T-cell (primary cell): ENCODE measurements around the gene DNAJC27. TPM values are rescaled to one million over a fixed set of nuclear protein-coding genes. Genes with fewer than 3 reads are reported as not detected.

Experiments used
- ATAC-seq, 4 experiments: fragments of 200-7000 bp in 3 of 4; fragments of 150-1000 bp in 1 of 4; cut with Tn5 transposase; replicated peaks in 1 of 4; 1 replicate in 3 of 4; 2 replicates in 1 of 4; pipeline ENCODE4 v1.10.0; 2021; ENCODE audit warnings: moderate library complexity in 3 of 4, mild to moderate bottlenecking in 2 of 4, moderate number of reproducible peaks in 1 of 4
- CTCF ChIA-PET, 2 donors: fragments of 300-600 bp; sonication (Branson Sonifier 250); formaldehyde crosslinking; loops; one replicate each; lab custom pipeline; 2022; ENCODE audit warnings: antibody characterized with exemption in 2 of 2; lab: Charles Lee
- POLR2A ChIA-PET, 2 donors: fragments of 300-600 bp; sonication (Branson Sonifier 250); formaldehyde crosslinking; loops; one replicate each; lab custom pipeline; 2022; ENCODE audit warnings: antibody characterized with exemption in 2 of 2; lab: Charles Lee
- DNase-seq, 35 experiments: peaks; one replicate each; pipeline versions ENCODE4 v3.0.0 to v3.0.0-alpha.2; 2013 to 2023
- H3K27ac ChIP-seq: one replicate; pipeline ENCODE4 v1.5.1; 2013; ENCODE audit warnings: low read length
- H3K27me3 ChIP-seq, 2 experiments: replicated peaks in 1 of 2; 1 replicate in 1 of 2; 2 replicates in 1 of 2; pipeline versions ENCODE4 v1.6.1 to v1.7.0; 2013; ENCODE audit warnings: low read length in 1 of 2, mixed read lengths in 1 of 2; ENCODE audit not compliant: control insufficient read depth in 2 of 2, insufficient read depth in 2 of 2; ENCODE audit errors: extremely low read depth in 1 of 2
- H3K36me3 ChIP-seq, 2 donors: 1 replicate in 1 of 2; 2 replicates in 1 of 2; pipeline versions ENCODE4 v1.6.1 to v1.7.0; 2013; ENCODE audit warnings: low read length in 1 of 2; ENCODE audit not compliant: control insufficient read depth in 2 of 2, insufficient read depth in 1 of 2; ENCODE audit errors: extremely low read depth in 1 of 2
- H3K4me1 ChIP-seq, 2 experiments: 1 replicate in 1 of 2; 2 replicates in 1 of 2; pipeline versions ENCODE4 v1.6.1 to v1.7.0; 2013; ENCODE audit warnings: low read length in 2 of 2, mixed read lengths in 1 of 2; ENCODE audit not compliant: insufficient read depth in 2 of 2, control insufficient read depth in 1 of 2; ENCODE audit errors: extremely low read depth in 1 of 2
- H3K4me3 ChIP-seq, 2 donors: 1 replicate in 1 of 2; 2 replicates in 1 of 2; pipeline versions ENCODE4 v1.5.1 to v1.7.0; 2013; ENCODE audit warnings: mild to moderate bottlenecking in 2 of 2, low read length in 1 of 2, moderate library complexity in 1 of 2; ENCODE audit not compliant: control insufficient read depth in 1 of 2; ENCODE audit errors: extremely low read depth in 1 of 2
- H3K9me3 ChIP-seq: 2 replicates; pipeline ENCODE4 v1.7.0; 2013
- H3K27ac Mint-ChIP-seq, 2 donors: one replicate each; pipeline ENCODE4 v1.8.0; 2020 to 2021; ENCODE audit warnings: mild to moderate bottlenecking in 2 of 2, mixed read lengths in 2 of 2
- H3K27me3 Mint-ChIP-seq, 2 donors: one replicate each; pipeline ENCODE4 v1.8.0; 2021 to 2022; ENCODE audit warnings: mixed read lengths in 2 of 2
- H3K36me3 Mint-ChIP-seq: one replicate; pipeline ENCODE4 v1.8.0; 2021; ENCODE audit warnings: mixed read lengths
- H3K4me1 Mint-ChIP-seq, 3 donors: one replicate each; pipeline ENCODE4 v1.8.0; 2020 to 2022; ENCODE audit warnings: mixed read lengths in 3 of 3, mild to moderate bottlenecking in 1 of 3
- H3K4me3 Mint-ChIP-seq, 3 donors: one replicate each; pipeline ENCODE4 v1.8.0; 2020 to 2022; ENCODE audit warnings: mild to moderate bottlenecking in 3 of 3, mixed read lengths in 3 of 3, moderate library complexity in 3 of 3
- H3K9me3 Mint-ChIP-seq, 3 donors: one replicate each; pipeline ENCODE4 v1.8.0; 2020 to 2022; ENCODE audit warnings: mixed read lengths in 3 of 3
- WGBS: methylation state at CpG from one replicate; pipeline ENCODE4 v1.1.5; 2013; ENCODE audit warnings: missing lambda C conversion rate; ENCODE audit not compliant: insufficient coverage; 5-methylcytosine and 5-hydroxymethylcytosine counted together
- total RNA-seq, 35 experiments: library from RNA in 6 of 35; stranded (reverse) in 6 of 35; fragments of 120-200 nt in 1 of 35; gene quantifications; one replicate each; pipeline versions ENCODE4 v1.2.1 to v1.2.4 and lab custom pipeline; 2013 to 2026

DNAJC27 gene
- total RNA-seq, 5 donors from 2014 or later (not counting 1 experiment from before 2014, with no cell fraction given) = 10.0 to 15.2 (median 12.7) TPM

DNA sequence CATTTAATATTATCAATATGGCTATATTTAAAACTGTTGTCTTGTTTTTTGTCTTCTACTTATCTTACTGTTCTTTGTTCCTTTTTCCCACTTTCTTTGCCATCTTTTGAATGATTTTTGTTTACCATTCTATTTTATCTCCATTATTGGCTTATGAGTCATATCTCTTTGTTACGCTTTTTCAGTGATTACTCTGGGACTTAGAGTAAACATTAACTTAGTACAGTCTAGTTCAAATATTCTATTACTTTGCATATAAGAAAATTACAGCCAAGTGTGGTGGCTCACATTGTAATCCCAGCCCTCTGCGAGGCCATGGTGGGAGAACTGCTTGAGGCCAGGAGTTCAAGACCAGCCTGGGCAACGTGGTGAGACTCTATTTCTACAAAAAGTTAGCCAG is 77.8 kb downstream of the DNAJC27 start:
- peaks cover 42% of the 10 kb centered on the region for H3K36me3 Mint-ChIP-seq
- no peaks in the 10 kb centered on the region for H3K27me3 Mint-ChIP-seq
- peaks cover 18 to 25% (median 23%) of the 10 kb centered on the region in 3 donors for H3K9me3 Mint-ChIP-seq
- Histone ChIP-seq H3K9me3 (no peaks in the 10 kb centered on the region), H3K4me1 (no peaks in the 10 kb centered on the region), H3K4me3 (no peak overlapping the region), H3K27me3 (no peaks in the 10 kb centered on the region), H3K36me3 (peaks cover 0 to 4% of the 10 kb centered on the region in 2 donors), H3K27ac (no peak overlapping the region)
- no peak overlapping the region for H3K27ac Mint-ChIP-seq
- 81% methylated on average over 2 of the region's 3 CpGs for WGBS
- ATAC-seq = no peak
- H3K4me3 Mint-ChIP-seq = no peak overlapping the region
- CTCF ChIA-PET = no interaction called here
- no peaks in the 10 kb centered on the region for H3K4me1 Mint-ChIP-seq
- POLR2A ChIA-PET = interaction anchor here in 1 of 2 donors (0.6 kb wide), 1 partner anchor 680 kb away, joined by 3 read pairs; no protein-coding TSS in a partner anchor
- DNase-seq = no peak

Other genes starting within 250 kb of the DNAJC27 start
- 10 to 100 TPM; 13.6 to 20.1 (median 14.9) TPM for gene PTRHD1, start 178.6 kb downstream of the DNAJC27 start, total RNA-seq
- 1 to 10 TPM; 4.8 to 8.4 (median 6.4) TPM for gene CENPO, start 178.5 kb downstream of the DNAJC27 start, total RNA-seq
- 10 to 100 TPM; 21.4 to 35.6 (median 32.8) TPM for gene ADCY3, start 51.7 kb downstream of the DNAJC27 start, total RNA-seq
- under 1 TPM in 3 of 5 donors, not detected in 2; 0.09 to 0.10 (median 0.09) TPM for gene EFR3B, start 70.1 kb upstream of the DNAJC27 start, total RNA-seq
- 1 to 10 TPM; 2.4 to 7.5 (median 4.8) TPM for gene POMC, start 196.6 kb upstream of the DNAJC27 start, total RNA-seq